HEK293 (cell line): ENCODE results near the gene LAMB4.
A peak's percentile ranks its signal among the peaks of the same experiment; 100 is the strongest.

Source experiments
- CTCF ChIA-PET: fragments of 350-600 bp; formaldehyde crosslinking; extraction: SDS; loops from one replicate; lab custom pipeline; 2021; ENCODE audit warnings: antibody characterized with exemption; lab: Yijun Ruan, JAX
- POLR2A ChIA-PET: fragments of 300-600 bp; formaldehyde crosslinking; extraction: SDS; loops from one replicate; lab custom pipeline; 2020; ENCODE audit warnings: antibody characterized with exemption, inconsistent platforms; lab: Yijun Ruan, JAX
- H3K27ac ChIP-seq: fragments of 200-500 bp; sonication (Bioruptor generic); 2 replicates; pipeline ENCODE4 v1.5.1; 2014; ENCODE audit warnings: low read depth, low read length, control low read depth, inconsistent platforms; ENCODE audit errors: extremely low read depth
- H3K36me3 ChIP-seq, 2 experiments: fragments of 200-500 bp in 1 of 2; sonication (Bioruptor generic) in 1 of 2; 1 replicate in 1 of 2; 2 replicates in 1 of 2; pipeline ENCODE4 v1.5.1; 2014 to 2017; ENCODE audit warnings: inconsistent platforms in 2 of 2, low read length in 2 of 2; ENCODE audit not compliant: control insufficient read depth in 2 of 2, insufficient read depth in 1 of 2
- H3K4me1 ChIP-seq: fragments of 200-500 bp; sonication (Bioruptor generic); 2 replicates; pipeline ENCODE4 v1.5.1; 2014; ENCODE audit warnings: mild to moderate bottlenecking, low read length, inconsistent platforms; ENCODE audit not compliant: control insufficient read depth, insufficient read depth
- H3K4me3 ChIP-seq: 2 replicates; pipeline ENCODE4 v1.5.1; 2011; ENCODE audit warnings: low read depth, mild to moderate bottlenecking, control low read depth, low read length, moderate library complexity
- H3K9me3 ChIP-seq: fragments of 200-500 bp; sonication (Bioruptor generic); 2 replicates; pipeline ENCODE4 v1.5.1; 2014; ENCODE audit warnings: low read depth, low read length, inconsistent platforms; ENCODE audit not compliant: control insufficient read depth, insufficient read depth
- BCL11A ChIP-seq: fragments of 450-650 bp; formaldehyde crosslinking; IDR thresholded peaks from 2 replicates; pipeline ENCODE4 v1.5.1; 2016; ENCODE audit warnings: low read depth, missing biosample characterization, missing genetic modification characterization
- EGR2 ChIP-seq: fragments of 450-650 bp; formaldehyde crosslinking; IDR thresholded peaks from 2 replicates; pipeline ENCODE4 v1.5.1; 2016; ENCODE audit warnings: low read depth, missing biosample characterization, missing genetic modification characterization
- GLI4 ChIP-seq: fragments of 450-650 bp; formaldehyde crosslinking; IDR thresholded peaks from 2 replicates; pipeline ENCODE4 v1.5.1; 2016; ENCODE audit warnings: missing biosample characterization, missing genetic modification characterization
- HOXA7 ChIP-seq: sonication (generic); formaldehyde crosslinking; IDR thresholded peaks from 2 replicates; pipeline ENCODE4 v1.8.1; 2022; ENCODE audit warnings: missing genetic modification reagents, borderline replicate concordance
- MZF1 ChIP-seq: fragments of 450-650 bp; formaldehyde crosslinking; IDR thresholded peaks from 2 replicates; pipeline ENCODE4 v1.5.1; 2017; ENCODE audit warnings: missing biosample characterization, missing genetic modification characterization, borderline replicate concordance
- ZBTB17 ChIP-seq: fragments of 450-650 bp; formaldehyde crosslinking; IDR thresholded peaks from 2 replicates; pipeline ENCODE4 v1.5.1; 2016; ENCODE audit warnings: missing biosample characterization, missing genetic modification characterization
- ZFHX2 ChIP-seq: fragments of 450-650 bp; formaldehyde crosslinking; conservative IDR thresholded peaks from 2 replicates; pipeline ENCODE4 v1.5.1; 2016; ENCODE audit warnings: missing biosample characterization, missing genetic modification characterization
- ZFP3 ChIP-seq: fragments of 450-650 bp; formaldehyde crosslinking; IDR thresholded peaks from 2 replicates; pipeline ENCODE4 v1.5.1; 2016; ENCODE audit warnings: low read depth, missing biosample characterization, missing genetic modification characterization
- ZNF121 ChIP-seq: fragments of 450-650 bp; formaldehyde crosslinking; IDR thresholded peaks from 2 replicates; pipeline ENCODE4 v1.5.1; 2016; ENCODE audit warnings: missing biosample characterization, missing genetic modification characterization
- ZNF157 ChIP-seq: fragments of 450-650 bp; formaldehyde crosslinking; IDR thresholded peaks from 2 replicates; pipeline ENCODE4 v1.5.1; 2016; ENCODE audit warnings: missing biosample characterization, missing genetic modification characterization
- ZNF18 ChIP-seq: fragments of 450-650 bp; formaldehyde crosslinking; IDR thresholded peaks from 2 replicates; pipeline ENCODE4 v1.5.1; 2016; ENCODE audit warnings: missing biosample characterization, missing genetic modification characterization
- ZNF23 ChIP-seq: fragments of 450-650 bp; formaldehyde crosslinking; IDR thresholded peaks from 2 replicates; pipeline ENCODE4 v1.5.1; 2016; ENCODE audit warnings: missing biosample characterization, missing genetic modification characterization, borderline replicate concordance
- ZNF280C ChIP-seq: fragments of 450-650 bp; formaldehyde crosslinking; IDR thresholded peaks from 2 replicates; pipeline ENCODE4 v1.5.1; 2016; ENCODE audit warnings: missing biosample characterization, missing genetic modification characterization
- ZNF292 ChIP-seq: fragments of 450-650 bp; formaldehyde crosslinking; IDR thresholded peaks from 2 replicates; pipeline ENCODE4 v1.5.1; 2016; ENCODE audit warnings: low read depth, missing biosample characterization, missing genetic modification characterization, borderline replicate concordance
- ZNF354C ChIP-seq: fragments of 450-650 bp; formaldehyde crosslinking; IDR thresholded peaks from 2 replicates; pipeline ENCODE4 v1.5.1; 2016; ENCODE audit warnings: missing biosample characterization, missing genetic modification characterization, low read depth, borderline replicate concordance
- ZNF449 ChIP-seq: fragments of 450-650 bp; formaldehyde crosslinking; IDR thresholded peaks from 2 replicates; pipeline ENCODE4 v1.5.1; 2017; ENCODE audit warnings: missing biosample characterization, mild to moderate bottlenecking, missing genetic modification characterization, moderate library complexity
- ZNF473 ChIP-seq: fragments of 450-650 bp; formaldehyde crosslinking; IDR thresholded peaks from 2 replicates; pipeline ENCODE4 v1.5.1; 2017; ENCODE audit warnings: missing biosample characterization, missing genetic modification characterization
- ZNF488 ChIP-seq: fragments of 450-650 bp; formaldehyde crosslinking; IDR thresholded peaks from 2 replicates; pipeline ENCODE4 v1.5.1; 2016; ENCODE audit warnings: missing biosample characterization, missing genetic modification characterization
- ZNF596 ChIP-seq: fragments of 450-650 bp; IDR thresholded peaks from 2 replicates; pipeline ENCODE4 v1.5.0; 2018; ENCODE audit warnings: missing biosample characterization, mild to moderate bottlenecking, missing genetic modification characterization, moderate library complexity
- ZNF707 ChIP-seq: fragments of 450-650 bp; formaldehyde crosslinking; IDR thresholded peaks from 2 replicates; pipeline ENCODE4 v1.5.1; 2016; ENCODE audit warnings: missing biosample characterization, missing genetic modification characterization

The LAMB4 gene

GRCh38 chr7:108049962-108050361, 80.2 kb downstream of the LAMB4 start (continued):
- TF ChIP-seq ZNF121 (tag by site-specific recombination), result no peak
- no peak for TF ChIP-seq ZNF354C
- TF ChIP-seq MZF1 (tag by site-specific recombination), result no peak

GRCh38 chr7:108048422-108048821, 81.7 kb downstream of the LAMB4 start:
- H3K36me3 ChIP-seq, result no peaks in the 10 kb centered on the region
- ChIA-PET CTCF (interaction anchor here (0.6 to 1.5 kb wide), 2 partner anchors 10 to 453 kb away, joined by 3 to 4 read pairs; no protein-coding TSS in a partner anchor), POLR2A (no interaction called here)
- no peaks in the 10 kb centered on the region for H3K9me3 ChIP-seq
- H3K4me1 ChIP-seq, result no peaks in the 10 kb centered on the region
- H3K27ac ChIP-seq, result no peak overlapping the region
- TF ChIP-seq ZNF18 (tag by site-specific recombination) (no peak), ZBTB17 (no peak), ZNF23 (tag by site-specific recombination) (no peak), BCL11A (tag by site-specific recombination) (no peak), ZNF292 (no peak), ZNF280C (tag by site-specific recombination) (no peak), ZNF596 (tag by site-specific recombination) (no peak)
- H3K4me3 ChIP-seq, result no peak overlapping the region

GRCh38 chr7:108046952-108047506, 83.1 kb downstream of the LAMB4 start:
- ChIA-PET POLR2A (interaction anchor here (0.7 kb wide), 1 partner anchor 32 kb away, joined by 3 read pairs; no protein-coding TSS in a partner anchor), CTCF (interaction anchor here (0.7 to 0.8 kb wide), 2 partner anchors 25 to 31 kb away, joined by 3 read pairs; no protein-coding TSS in a partner anchor)
- TF ChIP-seq ZNF707 (no peak), ZNF488 (tag by site-specific recombination) (no peak), ZNF473 (tag by site-specific recombination) (no peak), EGR2 (tag by site-specific recombination) (peak; percentile 96), GLI4 (tag by site-specific recombination) (no peak), ZNF449 (tag by site-specific recombination) (no peak), ZNF354C (no peak), ZFP3 (no peak), HOXA7 (CRISPR knock-in tag) (no peak), ZNF157 (tag by site-specific recombination) (no peak), ZFHX2 (tag by site-specific recombination) (peak; percentile 90)
- no peak overlapping the region for H3K4me3 ChIP-seq
- H3K9me3 ChIP-seq, result no peaks in the 10 kb centered on the region
- no peaks in the 10 kb centered on the region for H3K4me1 ChIP-seq
- H3K36me3 ChIP-seq, result no peaks in the 10 kb centered on the region
- H3K27ac ChIP-seq, result no peak overlapping the region
